Gastroesophageal sphincter (tissue), 3 donors: ENCODE data around the gene KIF12.

Experiments used
- CTCF ChIP-seq, 4 experiments: fragments of 200-600 bp in 2 of 4; fragments of 450-650 bp in 2 of 4; sonication (generic) in 1 of 4; IDR thresholded peaks; one replicate each; pipeline ENCODE4 v1.5.1; 2017 to 2019; ENCODE audit warnings: antibody characterized with exemption in 4 of 4, mild to moderate bottlenecking in 2 of 4, moderate library complexity in 2 of 4
- EP300 ChIP-seq: sonication (generic); formaldehyde crosslinking; IDR thresholded peaks from one replicate; pipeline ENCODE4 v1.6.1; 2017; ENCODE audit warnings: antibody characterized with exemption, mild to moderate bottlenecking

GRCh38 chr9:114072184-114073140, 26.6 kb downstream of the KIF12 start:
- TF ChIP-seq CTCF (IDR thresholded peaks at IDR 0.05) (no peak), EP300 (no peak)
